Osteocyte (in vitro differentiated cells): ENCODE measurements around the gene ATP10B. TPM values are rescaled to one million over a fixed set of nuclear protein-coding genes. Genes with fewer than 3 reads are reported as not detected.

Experiments
- DNase-seq: peaks from one replicate; pipeline ENCODE4 v3.0.0; 2021; ENCODE audit warnings: mixed read lengths; ENCODE audit not compliant: unreplicated experiment; ENCODE audit errors: extremely low spot score
- H3K27ac Mint-ChIP-seq: one replicate; pipeline ENCODE4 v1.8.0; 2021; ENCODE audit warnings: mild to moderate bottlenecking, mixed read lengths; ENCODE audit not compliant: unreplicated experiment
- H3K27me3 Mint-ChIP-seq: one replicate; pipeline ENCODE4 v1.8.0; 2021; ENCODE audit warnings: mixed read lengths; ENCODE audit not compliant: unreplicated experiment
- H3K36me3 Mint-ChIP-seq: one replicate; pipeline ENCODE4 v1.8.0; 2021; ENCODE audit warnings: mixed read lengths; ENCODE audit not compliant: unreplicated experiment
- H3K4me1 Mint-ChIP-seq: one replicate; pipeline ENCODE4 v1.8.0; 2021; ENCODE audit warnings: mixed read lengths; ENCODE audit not compliant: unreplicated experiment
- H3K4me3 Mint-ChIP-seq: one replicate; pipeline ENCODE4 v1.8.0; 2021; ENCODE audit warnings: mild to moderate bottlenecking, moderate library complexity, mixed read lengths; ENCODE audit not compliant: unreplicated experiment
- H3K9me3 Mint-ChIP-seq: one replicate; pipeline ENCODE4 v1.8.0; 2021; ENCODE audit warnings: mixed read lengths; ENCODE audit not compliant: unreplicated experiment
- total RNA-seq: library from RNA; stranded (reverse); gene quantifications from 2 replicates; pipeline ENCODE4 v1.2.1, GENCODE V29; 2021
- TF ChIP-seq, protein P1 (sequence below): fragments of 200-600 bp; sonication (generic); IDR thresholded peaks from 2 replicates; pipeline ENCODE4 v1.5.0; 2021; ENCODE audit warnings: antibody characterized with exemption, mild to moderate bottlenecking, moderate library complexity

ATP10B gene
- total RNA-seq, 1 donor from 2014 or later, result not detected

- Mint-ChIP-seq H3K9me3 (no peaks in the 10 kb centered on the region), H3K4me1 (no peaks in the 10 kb centered on the region), H3K27ac (no peak overlapping the region), H3K36me3 (no peaks in the 10 kb centered on the region), H3K4me3 (no peak overlapping the region), H3K27me3 (no peaks in the 10 kb centered on the region)
- no peak for DNase-seq
- TF ChIP-seq, protein P1, sequence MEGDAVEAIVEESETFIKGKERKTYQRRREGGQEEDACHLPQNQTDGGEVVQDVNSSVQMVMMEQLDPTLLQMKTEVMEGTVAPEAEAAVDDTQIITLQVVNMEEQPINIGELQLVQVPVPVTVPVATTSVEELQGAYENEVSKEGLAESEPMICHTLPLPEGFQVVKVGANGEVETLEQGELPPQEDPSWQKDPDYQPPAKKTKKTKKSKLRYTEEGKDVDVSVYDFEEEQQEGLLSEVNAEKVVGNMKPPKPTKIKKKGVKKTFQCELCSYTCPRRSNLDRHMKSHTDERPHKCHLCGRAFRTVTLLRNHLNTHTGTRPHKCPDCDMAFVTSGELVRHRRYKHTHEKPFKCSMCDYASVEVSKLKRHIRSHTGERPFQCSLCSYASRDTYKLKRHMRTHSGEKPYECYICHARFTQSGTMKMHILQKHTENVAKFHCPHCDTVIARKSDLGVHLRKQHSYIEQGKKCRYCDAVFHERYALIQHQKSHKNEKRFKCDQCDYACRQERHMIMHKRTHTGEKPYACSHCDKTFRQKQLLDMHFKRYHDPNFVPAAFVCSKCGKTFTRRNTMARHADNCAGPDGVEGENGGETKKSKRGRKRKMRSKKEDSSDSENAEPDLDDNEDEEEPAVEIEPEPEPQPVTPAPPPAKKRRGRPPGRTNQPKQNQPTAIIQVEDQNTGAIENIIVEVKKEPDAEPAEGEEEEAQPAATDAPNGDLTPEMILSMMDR, result no peak
These were observed 208.3 kb downstream of the ATP10B start for GRCh38 chr5:160643616-160644240.

DNA sequence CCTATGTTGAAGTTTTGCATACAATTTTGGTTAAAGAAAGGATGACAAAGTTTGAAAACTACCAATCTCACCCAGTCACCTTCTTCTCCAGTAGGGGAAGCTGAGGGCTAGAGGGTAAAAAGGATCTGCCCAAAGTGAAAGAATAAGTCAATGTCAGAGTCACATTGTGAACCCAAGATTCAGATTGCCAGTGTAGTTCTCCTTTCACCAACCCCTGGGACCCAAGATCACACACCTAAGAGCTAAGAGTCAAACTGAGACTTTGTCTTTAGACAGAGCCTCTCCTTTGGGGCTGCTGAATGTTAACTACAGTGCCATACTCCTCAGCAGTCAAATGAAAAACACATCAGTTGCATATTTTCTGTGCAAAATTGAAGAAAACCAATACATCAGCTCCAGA lies 210.6 kb downstream of the ATP10B start:
- Mint-ChIP-seq H3K9me3 (no peaks in the 10 kb centered on the region), H3K27me3 (no peaks in the 10 kb centered on the region), H3K36me3 (no peaks in the 10 kb centered on the region), H3K4me1 (no peaks in the 10 kb centered on the region), H3K4me3 (no peak overlapping the region), H3K27ac (no peak overlapping the region)
- no peak for DNase-seq
- TF ChIP-seq, protein P1, result no peak

- Mint-ChIP-seq H3K9me3 (no peaks in the 10 kb centered on the region), H3K36me3 (no peaks in the 10 kb centered on the region), H3K27ac (no peak overlapping the region), H3K4me3 (no peak overlapping the region), H3K4me1 (no peaks in the 10 kb centered on the region), H3K27me3 (no peaks in the 10 kb centered on the region)
- TF ChIP-seq, protein P1, result no peak
- DNase-seq, result no peak
These were observed 211.6 kb downstream of the ATP10B start for GRCh38 chr5:160640406-160640805.

DNA sequence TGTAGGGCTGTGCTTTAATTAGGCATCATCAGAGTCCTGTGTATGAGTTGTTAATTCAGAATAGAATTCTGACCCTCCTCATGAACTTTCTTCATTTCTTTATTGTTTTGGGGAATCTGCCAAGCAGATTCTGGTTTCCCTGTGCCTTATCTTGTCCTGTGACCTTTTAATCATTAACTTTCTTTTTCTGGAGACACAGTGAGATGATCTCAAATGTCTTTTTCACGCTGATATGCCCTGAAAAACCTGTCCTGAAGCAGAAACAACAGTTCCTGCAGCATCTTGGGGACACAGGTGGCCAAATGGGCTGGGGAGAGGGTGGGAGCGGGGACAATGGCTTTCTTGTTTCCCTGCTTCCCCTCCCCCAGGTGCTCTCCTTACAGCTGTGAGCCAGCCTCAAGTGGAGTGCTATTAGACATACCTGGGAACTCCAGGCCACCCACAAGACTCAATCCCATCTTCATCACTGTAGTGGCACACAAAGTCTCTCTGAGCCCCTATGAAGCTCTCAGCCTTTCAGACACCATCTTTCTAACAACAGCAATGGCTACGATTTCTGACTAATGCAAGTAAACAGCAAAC lies 213.8 kb downstream of the ATP10B start:
- TF ChIP-seq, protein P1, result no peak
- H3K9me3 Mint-ChIP-seq, result peaks cover 5% of the 10 kb centered on the region
- DNase-seq, result no peak
- no peaks in the 10 kb centered on the region for H3K36me3 Mint-ChIP-seq
- H3K4me1 Mint-ChIP-seq, result no peaks in the 10 kb centered on the region
- no peak overlapping the region for H3K27ac Mint-ChIP-seq
- H3K27me3 Mint-ChIP-seq, result no peaks in the 10 kb centered on the region
- H3K4me3 Mint-ChIP-seq, result no peak overlapping the region

GRCh38 chr5:160637357-160638090 lies 214.5 kb downstream of the ATP10B start:
- Mint-ChIP-seq H3K9me3 (peaks cover 5% of the 10 kb centered on the region), H3K4me3 (no peak overlapping the region), H3K27me3 (no peaks in the 10 kb centered on the region), H3K27ac (no peak overlapping the region), H3K4me1 (no peaks in the 10 kb centered on the region), H3K36me3 (no peaks in the 10 kb centered on the region)
- DNase-seq, result no peak
- TF ChIP-seq, protein P1, result no peak
